ENCODE results near the gene SHOX. TPM values are rescaled to one million over a fixed set of nuclear protein-coding genes. Genes with fewer than 3 reads are reported as not detected.
"Not testable (repeated sequence)": the region's sequence is repeated elsewhere in the genome, so short reads cannot be mapped to it uniquely, and the experiment has no call there.

The SHOX gene
- total RNA-seq, 2 donors from 2014 or later: not detected

- H3K27ac Mint-ChIP-seq: no peak overlapping the region
- H3K4me3 Mint-ChIP-seq: no peak overlapping the region
- no peaks in the 10 kb centered on the region for H3K36me3 Mint-ChIP-seq
- H3K9me3 Mint-ChIP-seq: no peaks in the 10 kb centered on the region
- no peak for ATAC-seq
- DNase-seq (ENCODE audit: low spot score): no peak
- H3K27me3 Mint-ChIP-seq: peaks cover 0 to 4% of the 10 kb centered on the region in 2 donors
- H3K4me1 Mint-ChIP-seq (ENCODE audit: low read depth in 2 of 2): no peaks in the 10 kb centered on the region
Observed at GRCh38 chrX:650324-650723, 19.7 kb downstream of the SHOX start.

- Mint-ChIP-seq H3K27ac (no peak overlapping the region), H3K36me3 (no peaks in the 10 kb centered on the region), H3K4me3 (no peak overlapping the region), H3K9me3 (no peaks in the 10 kb centered on the region), H3K4me1 (ENCODE audit: low read depth in 2 of 2) (no peaks in the 10 kb centered on the region), H3K27me3 (peaks cover 0 to 4% of the 10 kb centered on the region in 2 donors)
- ATAC-seq: no peak
- no peak for DNase-seq (ENCODE audit: low spot score)
Observed at GRCh38 chrX:650811-651210, 20.2 kb downstream of the SHOX start.

DNA sequence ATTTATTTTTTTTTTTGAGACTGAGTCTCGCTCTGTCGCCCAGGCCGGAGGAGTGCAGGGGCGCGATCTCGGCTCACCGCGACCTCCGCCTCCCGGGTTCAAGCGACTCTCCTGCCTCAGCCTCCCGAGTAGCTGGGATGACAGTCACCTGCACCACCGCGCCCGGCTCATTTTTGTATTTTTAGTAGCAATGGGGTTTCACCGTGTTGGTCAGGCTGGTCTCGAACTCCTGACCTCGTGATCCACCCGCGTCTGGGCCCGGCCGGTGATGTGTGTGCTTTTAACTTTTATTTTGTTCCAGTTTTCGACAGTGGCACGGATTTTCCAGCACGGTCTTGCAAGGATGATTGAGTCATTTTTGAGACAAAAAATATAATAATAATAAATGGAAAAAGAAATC, 21.3 kb downstream of the SHOX start:
- H3K27ac Mint-ChIP-seq; H3K4me3 Mint-ChIP-seq; DNase-seq (ENCODE audit: low spot score); ATAC-seq; H3K36me3 Mint-ChIP-seq; H3K9me3 Mint-ChIP-seq; H3K27me3 Mint-ChIP-seq; H3K4me1 Mint-ChIP-seq (ENCODE audit: low read depth in 2 of 2): not testable (repeated sequence)

DNA sequence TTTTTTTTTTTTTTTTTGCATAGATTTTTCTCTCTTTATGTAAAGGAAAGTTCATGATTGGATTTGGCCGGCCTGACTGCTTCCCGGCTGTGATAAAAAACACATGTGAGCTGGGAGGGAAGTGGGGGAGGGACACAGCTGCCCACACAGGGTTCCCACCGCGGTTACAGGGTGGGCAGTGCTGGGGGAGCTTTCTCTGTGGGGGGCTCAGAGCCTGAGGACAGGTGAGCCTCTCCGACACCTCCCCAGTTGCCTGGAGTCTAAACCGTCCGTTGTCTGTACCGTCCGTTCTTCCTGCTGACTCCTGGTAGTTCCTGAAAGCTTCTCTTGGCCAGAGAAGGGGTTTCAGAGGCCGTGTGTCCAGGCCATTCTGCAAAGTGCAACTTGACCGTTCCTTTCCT, 21.8 kb downstream of the SHOX start:
- no peak overlapping the region for H3K27ac Mint-ChIP-seq
- H3K9me3 Mint-ChIP-seq: no peaks in the 10 kb centered on the region
- H3K4me3 Mint-ChIP-seq: no peak overlapping the region
- no peak for DNase-seq (ENCODE audit: low spot score)
- H3K36me3 Mint-ChIP-seq: no peaks in the 10 kb centered on the region
- no peak for ATAC-seq
- no peaks in the 10 kb centered on the region for H3K27me3 Mint-ChIP-seq
- no peaks in the 10 kb centered on the region for H3K4me1 Mint-ChIP-seq (ENCODE audit: low read depth in 2 of 2)

DNA sequence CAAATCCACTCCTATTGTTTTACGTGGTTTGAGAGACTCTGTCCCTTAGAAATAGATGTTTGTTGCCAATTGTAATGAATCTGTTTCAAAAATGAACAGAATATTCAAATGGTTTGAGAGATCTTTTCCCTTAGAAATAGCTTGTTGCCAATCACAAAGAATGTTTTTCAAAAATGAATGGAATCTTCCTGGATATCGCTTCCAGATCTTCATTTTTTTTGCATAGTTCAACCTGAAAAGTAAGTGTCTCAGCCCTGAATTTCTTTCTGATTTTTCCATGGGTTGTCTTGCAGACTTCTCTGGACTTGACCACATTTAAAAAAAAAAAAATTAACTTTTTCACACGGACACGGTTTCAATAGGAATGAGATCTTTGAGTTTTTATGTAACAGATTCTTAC, 22.7 kb downstream of the SHOX start:
- H3K4me1 Mint-ChIP-seq (ENCODE audit: low read depth in 2 of 2): no peaks in the 10 kb centered on the region
- no peak for DNase-seq (ENCODE audit: low spot score)
- no peak for ATAC-seq
- no peak overlapping the region for H3K27ac Mint-ChIP-seq
- no peaks in the 10 kb centered on the region for H3K9me3 Mint-ChIP-seq
- no peaks in the 10 kb centered on the region for H3K36me3 Mint-ChIP-seq
- no peak overlapping the region for H3K4me3 Mint-ChIP-seq
- no peaks in the 10 kb centered on the region for H3K27me3 Mint-ChIP-seq

DNA sequence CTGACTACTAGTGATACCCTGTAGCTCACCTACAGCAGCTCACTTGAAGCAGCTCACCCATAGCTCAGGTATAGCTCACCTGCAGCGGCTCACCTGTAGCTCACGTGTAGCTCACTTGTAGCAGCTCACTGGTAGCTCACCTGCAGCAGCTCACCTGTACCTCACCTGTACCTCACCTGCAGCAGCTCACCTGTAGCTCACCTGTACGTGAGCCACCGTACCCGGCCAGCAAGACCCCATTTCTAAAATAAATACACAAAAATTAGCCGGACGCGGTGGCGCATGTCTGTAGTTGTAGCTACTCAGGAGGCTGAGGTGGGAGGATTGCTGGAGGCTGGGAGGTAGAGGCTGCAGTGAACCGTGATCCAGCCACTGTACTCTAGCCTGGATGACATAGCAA, 30.6 kb downstream of the SHOX start:
- Mint-ChIP-seq H3K36me3 (no peaks in the 10 kb centered on the region), H3K4me3 (no peak overlapping the region), H3K27me3 (no peaks in the 10 kb centered on the region), H3K9me3 (no peaks in the 10 kb centered on the region), H3K4me1 (ENCODE audit: low read depth in 2 of 2) (no peaks in the 10 kb centered on the region), H3K27ac (no peak overlapping the region)
- ATAC-seq (no peak), DNase-seq (ENCODE audit: low spot score) (no peak)

GRCh38 chrX:662126-662525, 31.5 kb downstream of the SHOX start:
- Mint-ChIP-seq H3K4me1 (ENCODE audit: low read depth in 2 of 2) (no peaks in the 10 kb centered on the region), H3K9me3 (no peaks in the 10 kb centered on the region), H3K4me3 (no peak overlapping the region), H3K36me3 (no peaks in the 10 kb centered on the region), H3K27me3 (no peaks in the 10 kb centered on the region), H3K27ac (no peak overlapping the region)
- ATAC-seq (no peak), DNase-seq (ENCODE audit: low spot score) (no peak)

DNA sequence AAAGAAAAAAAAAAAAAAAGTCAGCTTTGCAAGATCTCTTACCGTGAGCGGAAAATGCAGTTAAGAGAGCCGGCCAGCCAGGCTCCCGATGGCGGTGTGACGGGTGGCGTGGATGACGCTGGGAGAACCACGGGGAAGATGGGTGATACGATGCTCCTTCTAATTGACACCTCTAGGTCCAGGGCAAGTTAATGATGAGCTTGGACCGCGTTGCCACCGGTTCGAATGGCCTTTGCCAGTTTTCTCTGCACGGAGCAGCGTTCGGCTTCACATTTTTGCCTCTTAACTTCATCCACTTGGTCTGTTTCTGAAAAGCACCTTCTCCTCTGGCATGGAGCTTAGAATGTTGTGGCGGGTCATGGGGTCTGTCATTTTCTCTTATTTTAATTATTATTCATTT, 33.2 kb downstream of the SHOX start:
- Mint-ChIP-seq H3K27me3 (no peaks in the 10 kb centered on the region), H3K4me1 (ENCODE audit: low read depth in 2 of 2) (no peaks in the 10 kb centered on the region), H3K27ac (no peak overlapping the region), H3K4me3 (no peak overlapping the region), H3K9me3 (no peaks in the 10 kb centered on the region), H3K36me3 (no peaks in the 10 kb centered on the region)
- no peak for ATAC-seq
- DNase-seq (ENCODE audit: low spot score): no peak

GRCh38 chrX:666762-667720, 36.5 kb downstream of the SHOX start:
- no peaks in the 10 kb centered on the region for H3K9me3 Mint-ChIP-seq
- no peak overlapping the region for H3K27ac Mint-ChIP-seq
- H3K4me1 Mint-ChIP-seq (ENCODE audit: low read depth in 2 of 2): no peaks in the 10 kb centered on the region
- H3K36me3 Mint-ChIP-seq: no peaks in the 10 kb centered on the region
- ATAC-seq (no peak), DNase-seq (ENCODE audit: low spot score) (no peak)
- H3K4me3 Mint-ChIP-seq: no peak overlapping the region
- H3K27me3 Mint-ChIP-seq: no peaks in the 10 kb centered on the region

GRCh38 chrX:670645-671044, 40.1 kb downstream of the SHOX start:
- ATAC-seq: no peak
- Mint-ChIP-seq H3K9me3 (no peaks in the 10 kb centered on the region), H3K4me3 (no peak overlapping the region), H3K27me3 (peaks cover 0 to 4% of the 10 kb centered on the region in 2 donors), H3K36me3 (no peaks in the 10 kb centered on the region), H3K27ac (no peak overlapping the region), H3K4me1 (ENCODE audit: low read depth in 2 of 2) (no peaks in the 10 kb centered on the region)
- DNase-seq (ENCODE audit: low spot score): no peak

DNA sequence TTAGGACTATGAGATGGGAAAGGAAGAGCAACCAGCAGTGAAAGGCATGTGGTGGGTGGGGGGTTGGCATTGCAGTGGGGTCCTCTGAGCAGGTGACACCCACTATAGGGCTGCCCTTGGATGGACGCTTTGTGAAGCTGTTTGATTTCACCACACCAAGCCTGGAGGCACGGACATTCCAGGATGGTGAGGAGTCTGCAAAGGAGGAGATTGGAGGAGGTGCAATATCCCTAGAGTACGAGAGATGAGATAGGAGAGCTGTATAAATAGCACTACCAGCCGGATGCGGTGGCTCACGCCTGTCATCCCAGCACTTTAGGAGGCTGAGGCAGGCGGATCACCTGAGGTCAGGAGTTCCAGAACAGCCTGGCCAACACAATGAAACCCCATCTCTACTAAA, 42.3 kb downstream of the SHOX start:
- ATAC-seq (no peak), DNase-seq (ENCODE audit: low spot score) (no peak)
- H3K4me1 Mint-ChIP-seq (ENCODE audit: low read depth in 2 of 2): no peaks in the 10 kb centered on the region
- H3K36me3 Mint-ChIP-seq: no peaks in the 10 kb centered on the region
- H3K27me3 Mint-ChIP-seq: peaks cover 0 to 4% of the 10 kb centered on the region in 2 donors
- H3K4me3 Mint-ChIP-seq: no peak overlapping the region
- H3K9me3 Mint-ChIP-seq: no peaks in the 10 kb centered on the region
- no peak overlapping the region for H3K27ac Mint-ChIP-seq

- Mint-ChIP-seq H3K27ac (no peak overlapping the region), H3K4me3 (no peak overlapping the region), H3K4me1 (ENCODE audit: low read depth in 2 of 2) (peaks cover 0 to 2% of the 10 kb centered on the region in 2 donors), H3K9me3 (peaks cover 8% of the 10 kb centered on the region), H3K27me3 (peaks cover 0 to 4% of the 10 kb centered on the region in 2 donors), H3K36me3 (peaks cover 5% of the 10 kb centered on the region)
- ATAC-seq (no peak), DNase-seq (ENCODE audit: low spot score) (no peak)
Observed at GRCh38 chrX:675279-675954, 44.8 kb downstream of the SHOX start.

DNA sequence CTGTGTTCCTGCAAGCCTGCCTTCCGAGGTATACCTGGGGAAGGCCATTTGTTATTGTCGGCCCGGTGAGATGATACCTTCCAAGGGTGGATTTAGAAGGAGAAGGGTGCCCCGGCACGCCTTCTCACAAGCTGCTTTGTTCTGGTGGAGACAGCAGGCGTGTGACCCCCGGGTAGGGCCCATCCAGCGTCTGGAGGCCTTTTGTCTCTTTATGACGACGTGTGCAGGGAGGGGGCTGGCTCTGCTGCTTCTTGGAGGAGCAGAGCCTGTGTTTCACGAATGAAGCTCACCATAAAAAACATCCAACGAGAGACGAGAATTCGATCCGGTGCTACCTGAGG, 45.3 kb downstream of the SHOX start:
- peaks cover 8% of the 10 kb centered on the region for H3K9me3 Mint-ChIP-seq
- H3K36me3 Mint-ChIP-seq: peaks cover 5% of the 10 kb centered on the region
- H3K4me3 Mint-ChIP-seq: no peak overlapping the region
- DNase-seq (ENCODE audit: low spot score) (no peak), ATAC-seq (no peak)
- H3K4me1 Mint-ChIP-seq (ENCODE audit: low read depth in 2 of 2): peaks cover 0 to 2% of the 10 kb centered on the region in 2 donors
- no peak overlapping the region for H3K27ac Mint-ChIP-seq
- H3K27me3 Mint-ChIP-seq: peaks cover 0 to 4% of the 10 kb centered on the region in 2 donors

DNA sequence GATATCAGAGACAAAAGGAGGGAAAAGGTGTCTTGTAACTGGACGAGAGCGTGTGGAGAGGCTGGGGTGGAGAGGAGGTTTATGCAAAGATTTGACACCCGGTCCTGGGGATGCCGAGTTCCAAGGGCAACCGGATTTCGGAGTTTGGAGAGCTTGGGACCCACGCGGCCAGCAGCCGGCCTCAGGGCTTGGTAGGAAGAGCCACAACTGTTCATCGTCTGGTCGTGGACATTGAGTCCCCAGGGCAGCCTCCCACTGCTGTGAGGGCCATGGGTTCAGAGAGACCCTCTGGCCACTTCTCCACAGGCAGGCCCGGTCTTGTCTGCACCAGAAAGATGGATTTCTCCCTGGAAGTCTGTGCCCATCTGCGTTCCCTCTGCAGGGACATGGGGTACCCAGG, 46.8 kb downstream of the SHOX start:
- Mint-ChIP-seq H3K36me3 (peaks cover 14% of the 10 kb centered on the region), H3K4me3 (no peak overlapping the region), H3K4me1 (ENCODE audit: low read depth in 2 of 2) (peaks cover 0 to 2% of the 10 kb centered on the region in 2 donors), H3K27ac (no peak overlapping the region), H3K9me3 (peaks cover 15% of the 10 kb centered on the region), H3K27me3 (peaks cover 0 to 4% of the 10 kb centered on the region in 2 donors)
- DNase-seq (ENCODE audit: low spot score) (no peak), ATAC-seq (no peak)

Measured in natural killer cell treated with Interleukin-12 subunit alpha and Interleukin-12 subunit beta and Interleukin-15 and Interleukin-18, amount 100 ng/mL, for 72 hours (primary cell).